Neuronal stem cell (in vitro differentiated cells): ENCODE results near the gene LAIR1.

Experiments
- DNase-seq: peaks from one replicate; pipeline ENCODE4 v3.0.0-alpha.2; 2013; ENCODE audit warnings: low spot score
- H2AFZ ChIP-seq: one replicate; pipeline ENCODE4 v1.6.1; 2013; ENCODE audit warnings: mild to moderate bottlenecking, low read length, inconsistent platforms
- H2AK5ac ChIP-seq: 2 replicates; pipeline ENCODE4 v1.6.1; 2013; ENCODE audit warnings: low read depth, mild to moderate bottlenecking, inconsistent platforms, low read length, moderate library complexity, mixed read lengths
- H2BK120ac ChIP-seq: 2 replicates; pipeline ENCODE4 v1.6.1; 2013; ENCODE audit warnings: low read depth, mild to moderate bottlenecking, inconsistent platforms, low read length, moderate library complexity, mixed read lengths
- H2BK12ac ChIP-seq: one replicate; pipeline ENCODE4 v1.6.1; 2013; ENCODE audit warnings: low read length, inconsistent platforms
- H2BK15ac ChIP-seq: 2 replicates; pipeline ENCODE4 v1.6.1; 2013; ENCODE audit warnings: mild to moderate bottlenecking, low read length, inconsistent platforms, mixed read lengths
- H2BK5ac ChIP-seq: one replicate; pipeline ENCODE4 v1.6.1; 2013; ENCODE audit warnings: inconsistent platforms, mild to moderate bottlenecking, low read length, moderate library complexity
- H3K14ac ChIP-seq: one replicate; pipeline ENCODE4 v1.6.1; 2013; ENCODE audit warnings: low read length, inconsistent platforms
- H3K18ac ChIP-seq: 2 replicates; pipeline ENCODE4 v1.6.1; 2013; ENCODE audit warnings: low read length, inconsistent platforms
- H3K23ac ChIP-seq: 2 replicates; pipeline ENCODE4 v1.6.1; 2013; ENCODE audit warnings: low read depth, mild to moderate bottlenecking, mixed read lengths, low read length, inconsistent platforms; ENCODE audit not compliant: poor library complexity
- H3K27ac ChIP-seq: replicated peaks from 3 replicates; pipeline ENCODE4 v1.5.1; 2013; ENCODE audit warnings: low read length, inconsistent platforms
- H3K27me3 ChIP-seq, 3 experiments: 2 replicates each; pipeline ENCODE4 v1.6.1; 2013; ENCODE audit warnings: low read length in 3 of 3, mild to moderate bottlenecking in 2 of 3, inconsistent platforms in 1 of 3, low read depth in 1 of 3, mixed read lengths in 1 of 3, moderate library complexity in 1 of 3; ENCODE audit not compliant: control insufficient read depth in 3 of 3, insufficient read depth in 3 of 3
- H3K36me3 ChIP-seq, 2 donors: replicated peaks in 1 of 2; 2 replicates each; pipeline ENCODE4 v1.6.1; 2013; ENCODE audit warnings: low read length in 2 of 2; ENCODE audit not compliant: control insufficient read depth in 2 of 2, insufficient read depth in 2 of 2
- H3K4ac ChIP-seq: 2 replicates; pipeline ENCODE4 v1.6.1; 2013; ENCODE audit warnings: inconsistent platforms, mild to moderate bottlenecking, low read length, moderate library complexity
- H3K4me1 ChIP-seq, 2 donors: 1 replicate in 1 of 2; 2 replicates in 1 of 2; pipeline ENCODE4 v1.6.1; 2013; ENCODE audit warnings: low read length in 2 of 2, low read depth in 1 of 2; ENCODE audit not compliant: control insufficient read depth in 2 of 2, insufficient read depth in 1 of 2
- H3K4me2 ChIP-seq: one replicate; pipeline ENCODE4 v1.6.1; 2013; ENCODE audit warnings: mild to moderate bottlenecking, low read length, inconsistent platforms; ENCODE audit not compliant: insufficient read depth, poor library complexity, severe bottlenecking
- H3K4me3 ChIP-seq, 2 donors: 2 replicates each; pipeline ENCODE4 v1.5.1; 2013; ENCODE audit warnings: low read length in 2 of 2, mild to moderate bottlenecking in 2 of 2, inconsistent platforms in 1 of 2, moderate library complexity in 1 of 2
- H3K79me1 ChIP-seq: one replicate; pipeline ENCODE4 v1.6.1; 2013; ENCODE audit warnings: low read depth, mild to moderate bottlenecking, inconsistent platforms, low read length, moderate library complexity
- H3K9ac ChIP-seq: one replicate; pipeline ENCODE4 v1.6.1; 2013; ENCODE audit warnings: mild to moderate bottlenecking, low read depth, low read length, inconsistent platforms; ENCODE audit not compliant: poor library complexity
- H3K9me3 ChIP-seq, 2 donors: replicated peaks in 1 of 2; 2 replicates each; pipeline versions ENCODE3 to v1.6.1; 2013; ENCODE audit warnings: low read length in 2 of 2, mild to moderate bottlenecking in 2 of 2, inconsistent platforms in 1 of 2, low read depth in 1 of 2, mixed read lengths in 1 of 2, moderate library complexity in 1 of 2; ENCODE audit not compliant: control insufficient read depth in 2 of 2, insufficient read depth in 1 of 2
- H4K8ac ChIP-seq: one replicate; pipeline ENCODE4 v1.6.1; 2013; ENCODE audit warnings: low read depth, mild to moderate bottlenecking, inconsistent platforms, low read length, moderate library complexity
- H4K91ac ChIP-seq: one replicate; pipeline ENCODE4 v1.6.1; 2013; ENCODE audit warnings: low read length, low read depth, mild to moderate bottlenecking, inconsistent platforms; ENCODE audit not compliant: poor library complexity
- WGBS, 2 donors: extraction: QIAGEN DNeasy Blood & Tissue Kit; methylation state at CpG; one replicate each; pipeline ENCODE4 v1.1.7; 2013; ENCODE audit warnings: missing lambda C conversion rate in 2 of 2, mixed read lengths in 1 of 2; ENCODE audit not compliant: insufficient read length in 2 of 2, insufficient replicate concordance in 1 of 2; ENCODE audit errors: extremely low coverage in 2 of 2; 5-methylcytosine and 5-hydroxymethylcytosine counted together

LAIR1 gene

GRCh38 chr19:54305141-54305540, 59.6 kb downstream of the LAIR1 start:
- no peak overlapping the region for H3K14ac ChIP-seq
- H3K9me3 ChIP-seq: peaks cover 0 to 2% of the 10 kb centered on the region in 2 donors
- H3K9ac ChIP-seq: no peak overlapping the region
- no peak for DNase-seq
- no peak overlapping the region for H4K8ac ChIP-seq
- no peak overlapping the region for H3K4me2 ChIP-seq
- no peak overlapping the region for H2BK15ac ChIP-seq
- no peak overlapping the region for H4K91ac ChIP-seq
- H2AK5ac ChIP-seq: no peak overlapping the region
- H3K4ac ChIP-seq: no peak overlapping the region
- no peak overlapping the region for H3K18ac ChIP-seq
- H3K36me3 ChIP-seq: no peaks in the 10 kb centered on the region
- H2AFZ ChIP-seq: no peak overlapping the region
- no CpG with 5 or more reads among the region's 1 CpG for WGBS, 2 donors
- H2BK120ac ChIP-seq: no peak overlapping the region
- no peaks in the 10 kb centered on the region for H3K4me1 ChIP-seq
- peaks cover 0 to 6% (median 5%) of the 10 kb centered on the region in 3 experiments for H3K27me3 ChIP-seq
- no peak overlapping the region for H3K23ac ChIP-seq
- H2BK12ac ChIP-seq: no peak overlapping the region
- H2BK5ac ChIP-seq: no peak overlapping the region
- no peaks in the 10 kb centered on the region for H3K79me1 ChIP-seq
- no peak overlapping the region for H3K4me3 ChIP-seq
- no peak overlapping the region for H3K27ac ChIP-seq

DNA sequence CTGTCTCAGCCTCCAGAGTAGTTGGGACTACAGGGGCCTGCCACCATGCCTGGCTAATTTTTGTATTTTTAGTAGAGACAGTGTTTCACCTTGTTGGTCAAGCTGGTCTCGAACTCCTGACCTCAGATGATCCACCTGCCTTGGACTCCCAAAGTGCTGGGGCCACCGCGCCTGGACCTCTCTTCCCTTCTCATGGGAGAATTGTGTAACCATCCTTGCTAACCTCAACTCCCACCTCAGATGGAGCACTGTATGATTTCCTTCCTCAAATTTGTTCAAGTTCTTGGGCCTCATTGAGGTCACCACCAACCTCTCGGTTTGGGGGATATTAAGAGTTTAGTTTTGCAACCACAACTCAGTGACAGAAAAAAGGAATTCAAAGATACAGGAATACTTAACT, 62.5 kb downstream of the LAIR1 start:
- H2BK120ac ChIP-seq: no peak overlapping the region
- H3K4ac ChIP-seq: no peak overlapping the region
- H3K36me3 ChIP-seq: no peaks in the 10 kb centered on the region
- H3K18ac ChIP-seq: no peak overlapping the region
- no peaks in the 10 kb centered on the region for H3K79me1 ChIP-seq
- no peak overlapping the region for H4K91ac ChIP-seq
- no peak for DNase-seq
- no peak overlapping the region for H2BK5ac ChIP-seq
- no peak overlapping the region for H2AFZ ChIP-seq
- no peak overlapping the region for H2BK15ac ChIP-seq
- H3K9ac ChIP-seq: no peak overlapping the region
- no peak overlapping the region for H4K8ac ChIP-seq
- H3K27me3 ChIP-seq: peaks cover 0 to 8% (median 8%) of the 10 kb centered on the region in 3 experiments
- no peaks in the 10 kb centered on the region for H3K4me1 ChIP-seq
- H3K4me2 ChIP-seq: no peak overlapping the region
- H3K9me3 ChIP-seq: peaks cover 0 to 2% of the 10 kb centered on the region in 2 donors
- no peak overlapping the region for H3K4me3 ChIP-seq
- WGBS, 2 donors: no CpG with 5 or more reads among the region's 4 CpGs
- no peak overlapping the region for H2BK12ac ChIP-seq
- H3K27ac ChIP-seq: no peak overlapping the region
- no peak overlapping the region for H3K23ac ChIP-seq
- H2AK5ac ChIP-seq: no peak overlapping the region
- H3K14ac ChIP-seq: no peak overlapping the region
